GM03348 (cell line): ENCODE results near the gene TM4SF18.
"Not testable (repeated sequence)": the region's sequence is repeated elsewhere in the genome, so short reads cannot be mapped to it uniquely, and the experiment has no call there.

Experiments used
- DNase-seq: peaks from one replicate; pipeline ENCODE4 v3.0.0; 2012; ENCODE audit warnings: low spot score

The TM4SF18 gene, protein sequence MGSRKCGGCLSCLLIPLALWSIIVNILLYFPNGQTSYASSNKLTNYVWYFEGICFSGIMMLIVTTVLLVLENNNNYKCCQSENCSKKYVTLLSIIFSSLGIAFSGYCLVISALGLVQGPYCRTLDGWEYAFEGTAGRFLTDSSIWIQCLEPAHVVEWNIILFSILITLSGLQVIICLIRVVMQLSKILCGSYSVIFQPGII

DNA sequence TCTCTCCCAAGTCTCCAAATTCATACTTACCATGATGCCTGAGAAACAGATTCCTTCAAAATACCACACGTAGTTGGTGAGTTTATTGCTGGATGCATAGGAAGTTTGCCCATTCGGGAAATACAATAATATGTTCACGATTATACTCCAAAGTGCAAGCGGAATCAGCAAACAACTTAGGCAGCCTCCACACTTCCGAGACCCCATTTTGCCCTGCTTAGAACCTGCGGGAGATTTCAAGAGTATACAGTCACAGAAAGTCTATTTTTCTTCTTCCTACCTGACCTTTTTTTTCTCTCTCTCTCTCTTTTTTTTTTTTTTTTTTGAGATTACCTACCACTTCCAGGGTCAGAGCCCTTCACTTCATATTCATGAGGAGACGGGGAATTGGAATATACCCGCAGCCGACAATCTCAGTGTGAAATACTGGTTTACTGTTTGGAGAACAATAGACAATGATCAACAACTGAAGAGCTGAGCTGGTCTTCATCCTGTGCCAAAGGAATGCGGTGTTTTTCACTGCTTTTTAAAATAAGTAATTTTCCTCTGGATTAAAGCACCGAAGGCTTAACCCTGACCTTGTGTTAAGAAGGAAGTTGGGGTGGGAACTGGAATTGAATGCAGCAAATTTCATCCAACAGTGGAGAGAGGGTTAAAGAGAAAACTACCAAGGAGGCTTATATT is at the start of gene TM4SF18:
TM4SF18 (minus strand) TSS at position 461 of the 684 bp plus-strand sequence; CDS start at position 207, 254 bp downstream.
- DNase-seq, result no peak

DNA sequence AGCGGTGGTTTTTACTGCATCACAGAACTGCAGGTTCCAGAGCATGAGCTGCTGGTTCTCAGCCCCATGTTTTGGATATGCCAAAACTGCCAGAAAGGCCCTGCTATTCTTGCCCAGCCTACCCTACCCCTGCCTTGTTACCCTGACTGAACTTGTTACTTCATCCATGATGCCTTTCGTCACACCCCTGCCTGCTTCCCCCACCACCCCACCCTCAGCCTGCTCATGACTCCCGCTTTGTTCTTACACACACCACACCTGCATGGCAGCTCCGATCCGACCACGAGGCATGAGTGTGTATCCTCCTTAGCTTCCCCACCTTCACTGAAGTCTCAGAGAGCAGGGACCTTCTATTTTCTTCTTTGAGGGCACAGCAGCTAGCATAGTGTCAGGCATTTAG is 49.1 kb upstream of the TM4SF18 start:
- DNase-seq, result no peak

DNA sequence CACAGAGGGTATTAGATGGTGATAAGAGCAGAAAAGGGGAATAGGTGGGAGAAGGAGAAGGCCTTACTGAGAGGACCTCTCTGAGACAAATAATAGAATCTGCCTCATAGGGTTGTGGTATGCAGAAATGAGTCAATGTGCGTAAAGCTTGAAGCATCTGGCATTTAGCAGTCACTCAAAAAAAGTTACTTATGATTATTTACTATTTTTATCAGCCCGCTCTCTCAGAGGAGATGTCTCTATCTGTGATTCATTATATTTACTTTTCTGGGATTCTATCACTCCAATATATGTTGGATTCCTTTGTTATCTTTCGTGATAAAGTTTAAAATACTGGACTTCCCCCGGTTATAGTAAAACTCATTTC is 48.6 kb upstream of the TM4SF18 start:
- DNase-seq, result peak; percentile 64

DNA sequence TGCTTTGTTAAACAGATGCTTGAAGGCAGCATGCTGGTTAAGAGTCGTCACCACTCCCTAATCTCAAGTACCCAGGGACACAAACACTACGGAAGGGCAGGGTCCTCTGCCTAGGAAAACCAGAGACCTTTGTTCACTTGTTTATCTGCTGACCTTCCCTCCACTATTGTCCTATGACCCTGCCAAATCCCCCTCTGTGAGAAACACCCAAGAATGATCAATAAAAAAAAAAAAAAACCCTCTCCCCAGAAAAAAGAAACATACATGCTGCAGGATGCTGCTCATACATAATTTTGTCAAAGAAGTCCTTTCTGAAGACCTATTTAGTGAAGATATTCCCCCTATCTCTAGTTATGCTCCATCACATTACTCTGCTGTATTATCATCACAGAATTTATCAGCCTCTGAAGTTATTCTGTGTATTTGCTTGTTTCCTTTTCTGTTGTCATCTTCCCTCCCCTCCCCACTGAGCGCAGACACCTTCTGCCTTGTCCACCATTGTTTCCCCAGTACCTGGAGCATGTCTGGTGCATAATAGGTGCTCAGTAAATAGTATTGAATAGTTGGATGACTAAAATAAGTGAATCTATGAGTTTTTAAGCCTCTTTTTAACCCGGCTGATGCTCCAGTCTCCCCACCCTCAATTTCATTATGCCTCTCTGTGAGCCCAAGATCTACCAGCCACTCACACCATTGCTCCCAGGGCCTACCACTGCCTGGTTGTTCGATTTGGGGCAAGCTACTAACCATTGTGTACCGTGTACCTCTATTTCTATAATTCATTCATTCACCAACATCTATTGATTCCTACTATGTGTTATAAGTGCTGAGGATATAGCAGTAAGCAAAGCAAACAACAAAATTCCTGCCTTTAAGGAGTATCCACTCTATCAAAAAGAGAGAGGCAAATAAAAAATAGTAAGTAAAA is 48.0 kb upstream of the TM4SF18 start:
- DNase-seq, result no peak

DNA sequence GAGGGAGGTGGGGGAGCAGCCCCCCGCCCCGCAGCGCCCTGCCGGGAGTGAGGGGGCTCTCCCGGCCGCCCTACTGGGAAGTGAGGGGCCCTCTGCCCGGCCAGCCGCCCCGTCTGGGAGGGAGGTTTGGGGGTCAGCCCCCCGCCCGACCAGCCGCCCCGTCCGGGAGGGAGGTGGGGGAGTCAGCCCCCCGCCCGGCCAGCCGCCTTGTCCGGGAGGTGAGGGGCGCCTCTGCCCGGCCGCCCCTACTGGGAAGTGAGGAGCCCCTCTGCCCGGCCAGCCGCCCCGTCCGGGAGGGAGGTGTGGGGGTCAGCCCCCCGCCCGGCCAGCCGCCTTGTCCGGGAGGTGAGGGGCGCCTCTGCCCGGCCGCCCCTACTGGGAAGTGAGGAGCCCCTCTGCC is 46.8 kb upstream of the TM4SF18 start:
- not testable (repeated sequence) for DNase-seq

DNA sequence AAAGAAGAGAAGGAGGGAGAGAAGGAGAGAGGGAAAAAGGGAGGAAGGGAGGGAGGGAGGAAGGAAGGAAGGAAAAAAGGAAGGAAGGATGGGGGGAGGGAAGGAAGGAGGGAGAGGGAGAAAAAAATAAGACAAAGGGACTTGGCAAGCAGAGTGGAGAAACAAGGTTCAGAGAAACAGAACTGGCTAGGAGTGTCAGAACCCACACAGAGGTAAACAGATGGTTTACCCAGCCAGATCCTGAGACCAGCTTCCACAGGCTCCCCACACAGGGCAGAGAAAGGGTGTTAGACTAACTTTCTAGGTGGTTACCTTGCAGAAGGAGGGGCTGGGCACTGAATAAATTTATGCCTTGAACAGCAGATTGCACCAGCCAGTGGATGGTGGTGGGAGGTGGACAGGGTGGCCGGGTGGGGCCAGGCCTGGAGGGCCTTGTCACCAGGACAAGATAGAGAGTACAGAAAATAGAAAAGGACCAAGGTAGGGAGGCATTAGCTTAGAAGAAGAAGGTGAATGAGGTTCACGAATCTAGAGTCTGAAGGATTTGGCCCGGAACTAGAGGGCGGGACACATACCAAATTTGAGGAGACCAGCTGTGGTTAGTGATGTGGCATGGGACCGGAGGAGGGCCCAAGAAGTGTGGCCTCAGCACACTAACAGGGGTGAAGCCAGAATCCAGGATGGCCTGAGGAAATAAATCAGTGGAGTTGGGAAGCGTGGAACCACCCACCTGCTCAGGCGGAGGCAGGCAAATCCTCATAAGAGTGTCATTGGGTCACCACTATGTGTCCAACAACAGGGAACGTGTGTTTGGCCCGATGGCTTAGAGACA is 45.3 kb upstream of the TM4SF18 start:
- no peak for DNase-seq

DNA sequence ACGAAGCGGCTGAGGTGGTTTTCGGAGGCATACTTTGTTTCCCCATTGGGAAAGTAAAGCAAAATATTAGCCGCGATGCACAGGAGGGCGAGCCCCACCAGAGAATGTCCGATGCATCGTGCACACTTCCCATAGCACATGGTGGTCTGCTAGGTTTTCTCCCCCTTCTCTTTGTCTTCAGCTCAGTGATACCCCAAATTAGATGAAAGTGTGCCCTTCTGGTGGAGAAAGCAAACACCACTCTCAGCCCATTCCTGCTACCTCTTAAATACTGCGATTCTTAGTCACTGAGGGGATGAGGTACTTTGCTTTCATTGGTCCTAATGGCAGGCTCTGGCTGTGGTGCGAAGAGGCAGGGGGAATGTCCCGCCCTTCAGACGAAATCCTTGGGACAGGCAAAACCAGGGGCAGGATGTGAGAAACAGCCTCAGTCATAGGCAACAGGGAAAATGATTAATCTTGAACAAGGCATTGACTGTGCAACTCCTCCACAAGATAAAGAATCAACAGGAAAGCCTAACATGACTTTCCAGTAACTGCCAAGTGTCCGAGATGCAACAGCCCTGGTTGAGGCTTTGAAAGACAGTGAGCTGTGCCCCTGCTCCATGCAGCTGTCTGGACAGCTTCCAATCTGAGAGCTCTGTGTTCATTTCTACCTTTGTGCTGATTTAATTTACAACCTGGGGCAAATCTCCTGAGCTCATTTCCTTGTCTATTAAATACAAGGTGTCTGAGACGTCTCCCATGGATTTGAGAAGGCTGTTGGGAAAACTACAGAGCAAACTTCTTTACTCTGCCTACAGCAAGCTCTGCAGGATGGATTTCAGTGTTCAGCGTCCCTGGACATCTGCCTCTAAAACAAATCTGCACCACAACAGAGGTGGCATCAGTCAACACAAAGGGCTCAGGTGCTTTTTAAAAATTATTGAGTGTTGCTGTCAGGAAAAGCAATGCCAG is 44.2 kb upstream of the TM4SF18 start, which contains the start of gene TM4SF1:
TM4SF1 (minus strand) TSS at position 242 of the 957 bp plus-strand sequence; CDS start at position 140, 102 bp downstream.
- DNase-seq, result peak; percentile 49

DNA sequence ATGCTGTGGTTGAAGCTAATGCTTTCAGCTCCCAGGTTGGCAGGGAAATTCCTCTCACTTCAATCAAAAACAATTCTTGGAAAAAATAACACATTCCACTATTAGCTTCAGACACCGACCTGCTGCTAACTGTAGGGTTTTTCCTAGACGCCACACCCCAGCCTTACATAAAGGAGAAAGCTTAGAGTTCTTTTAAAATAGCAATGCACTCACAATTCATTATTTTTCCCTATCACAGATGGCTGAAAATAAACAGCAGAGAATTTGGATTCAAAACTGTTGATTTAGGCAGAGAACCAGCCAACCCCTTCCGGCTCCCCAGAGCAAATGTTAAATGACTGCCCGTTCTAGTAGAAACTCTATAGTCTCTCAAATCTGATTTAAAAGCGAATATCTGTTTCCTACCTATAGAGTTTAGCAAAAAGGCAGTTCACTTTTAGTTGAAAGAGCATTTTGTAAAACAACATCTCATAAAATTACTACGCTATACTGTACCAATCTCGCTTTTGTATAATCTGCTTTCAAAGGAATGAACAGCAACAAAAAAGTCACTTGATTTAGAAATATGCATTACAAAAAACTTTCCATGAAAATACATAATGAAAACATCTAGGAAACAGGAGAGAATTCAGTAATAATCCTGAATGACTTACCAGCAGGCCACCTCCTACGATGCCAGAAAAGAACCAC is 43.4 kb upstream of the TM4SF18 start:
- peak; percentile 42 for DNase-seq

DNA sequence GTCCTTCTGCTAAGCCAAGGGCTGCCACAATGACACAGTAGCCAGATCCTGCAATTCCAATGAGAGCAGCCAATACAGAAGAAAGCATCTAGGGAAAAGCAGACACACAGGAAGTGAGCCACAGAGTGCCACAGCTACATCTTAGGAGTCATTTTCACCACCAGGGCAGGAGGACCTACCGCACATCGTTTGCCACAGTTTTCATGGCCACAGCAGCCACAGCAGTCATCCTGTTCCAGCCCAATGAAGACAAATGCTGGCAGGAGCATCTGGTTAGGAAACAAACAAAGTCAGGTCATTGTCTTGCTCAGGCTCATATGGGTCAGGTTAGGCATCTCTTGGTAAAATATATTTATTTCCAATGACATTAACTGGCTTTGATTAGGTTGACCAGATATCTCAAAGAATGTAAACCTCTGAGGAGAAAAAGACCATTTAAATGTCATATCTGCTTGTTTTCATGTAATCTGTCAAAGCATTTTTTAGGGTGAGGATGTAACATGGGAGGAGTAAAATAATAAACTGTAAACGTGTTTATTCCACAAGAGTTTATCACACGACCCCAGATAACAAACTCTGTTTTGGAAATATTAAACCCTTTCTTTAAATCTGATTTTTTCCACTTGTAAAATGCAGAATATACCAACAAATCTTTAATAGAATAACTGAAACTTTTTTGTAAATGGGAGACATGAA is 42.2 kb upstream of the TM4SF18 start:
- no peak for DNase-seq

DNA sequence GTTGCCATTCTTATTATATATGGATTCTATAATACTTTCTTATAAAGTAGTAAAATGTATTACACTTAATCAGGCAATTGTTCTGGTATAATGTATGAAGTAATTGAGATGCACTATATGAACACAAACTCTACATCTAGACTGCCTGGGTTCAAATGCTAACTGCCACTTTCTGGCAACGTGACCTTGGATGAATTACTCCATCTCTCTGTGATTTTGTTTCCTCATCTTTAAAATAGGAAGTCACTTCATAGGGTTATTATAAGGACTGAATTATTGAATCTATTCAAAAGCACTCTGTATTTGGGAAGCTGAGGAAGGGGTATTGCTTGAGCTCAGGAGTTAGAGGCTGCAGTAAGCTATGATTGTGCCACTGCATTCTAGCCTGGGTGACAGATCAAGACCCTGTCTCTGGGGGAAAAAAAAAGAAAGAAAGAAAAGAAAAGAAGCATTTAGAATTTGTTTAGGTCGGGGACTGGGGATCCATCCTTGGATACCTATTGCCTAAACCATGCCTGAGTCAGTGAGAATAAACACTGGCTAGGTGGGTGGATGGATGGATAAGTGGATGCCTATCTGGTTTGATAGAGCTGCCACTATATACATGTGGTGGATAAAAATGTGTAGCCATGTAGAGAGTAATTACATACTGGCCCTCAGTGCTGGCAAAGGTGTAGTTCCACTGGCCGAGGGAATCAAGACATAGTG is 41.5 kb upstream of the TM4SF18 start:
- no peak for DNase-seq

DNA sequence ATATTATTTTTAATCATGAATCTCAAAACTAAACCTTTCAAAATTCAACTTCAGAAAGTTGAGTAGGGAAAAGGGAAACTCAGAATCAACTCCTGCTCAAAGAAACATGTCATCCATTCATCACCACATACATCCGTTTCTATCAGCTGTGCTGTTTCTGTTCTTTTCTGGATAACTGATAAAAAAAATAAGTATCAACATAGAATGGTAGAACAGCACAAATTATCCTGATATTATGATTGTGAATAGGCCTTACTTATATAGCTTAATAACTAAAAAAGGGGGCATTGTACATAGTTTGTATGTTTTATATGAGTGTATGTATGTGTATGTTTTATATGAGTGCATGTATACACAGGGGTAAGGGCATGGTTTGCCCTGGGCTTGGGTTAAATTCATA is 41.0 kb upstream of the TM4SF18 start:
- DNase-seq, result no peak

DNA sequence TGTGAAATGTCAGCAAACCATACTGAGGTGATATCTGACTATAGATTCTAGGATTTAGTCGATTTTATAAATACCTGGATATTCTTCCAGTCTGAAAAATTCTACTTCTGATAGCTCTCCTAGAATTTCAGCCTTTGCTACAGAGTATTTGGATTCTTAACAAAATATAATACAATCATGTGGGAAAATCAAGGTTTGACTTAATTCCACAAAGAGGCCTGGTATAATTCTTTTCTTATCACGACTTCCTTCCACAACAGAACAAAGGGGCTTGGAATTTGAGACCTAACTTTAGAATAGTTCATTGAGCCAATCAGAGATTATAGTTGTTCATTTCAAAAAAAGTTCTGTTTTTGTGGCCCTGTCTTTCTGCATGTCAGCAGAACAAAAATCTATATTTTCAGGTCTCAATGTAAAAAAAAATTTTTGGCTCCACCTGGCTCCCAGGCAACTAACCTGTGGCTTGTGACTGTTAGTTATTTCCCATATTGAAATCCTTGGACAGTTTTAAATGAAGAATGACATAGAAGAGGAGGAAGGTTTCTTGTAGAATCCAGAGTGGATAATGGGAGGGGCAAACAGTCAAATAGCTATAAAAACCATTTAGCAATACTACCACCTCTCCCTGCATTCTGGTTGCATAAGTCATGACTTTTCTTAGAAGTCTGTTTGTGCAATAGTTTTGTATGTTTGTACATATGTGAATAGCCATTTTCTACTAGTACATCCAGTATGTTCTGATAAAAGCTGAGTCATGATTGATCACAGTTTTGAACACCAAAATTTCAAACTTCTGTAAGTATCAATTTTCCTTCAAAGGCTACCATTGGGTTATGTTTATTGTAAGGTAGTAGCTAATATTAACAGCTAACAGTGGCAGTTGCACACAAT is 40.0 kb upstream of the TM4SF18 start:
- DNase-seq, result peak; percentile 73

DNA sequence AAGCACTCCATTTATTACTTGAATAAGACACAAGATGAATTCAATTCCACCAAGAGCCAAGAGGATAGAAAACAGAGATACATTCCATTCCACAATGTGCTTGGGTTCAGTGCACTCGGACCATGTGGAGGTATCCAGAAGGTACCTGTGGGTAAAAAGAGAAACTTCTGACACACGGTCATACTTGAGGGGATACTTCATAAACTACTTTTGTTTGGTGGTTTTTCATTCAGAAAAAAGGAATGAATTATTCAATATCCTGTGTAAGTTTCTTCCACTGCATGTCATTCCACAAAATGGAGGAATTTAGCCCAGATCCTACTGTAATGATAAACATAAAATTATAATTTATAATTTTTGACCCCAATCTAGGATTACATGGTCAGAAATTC is 38.3 kb upstream of the TM4SF18 start:
- no peak for DNase-seq

DNA sequence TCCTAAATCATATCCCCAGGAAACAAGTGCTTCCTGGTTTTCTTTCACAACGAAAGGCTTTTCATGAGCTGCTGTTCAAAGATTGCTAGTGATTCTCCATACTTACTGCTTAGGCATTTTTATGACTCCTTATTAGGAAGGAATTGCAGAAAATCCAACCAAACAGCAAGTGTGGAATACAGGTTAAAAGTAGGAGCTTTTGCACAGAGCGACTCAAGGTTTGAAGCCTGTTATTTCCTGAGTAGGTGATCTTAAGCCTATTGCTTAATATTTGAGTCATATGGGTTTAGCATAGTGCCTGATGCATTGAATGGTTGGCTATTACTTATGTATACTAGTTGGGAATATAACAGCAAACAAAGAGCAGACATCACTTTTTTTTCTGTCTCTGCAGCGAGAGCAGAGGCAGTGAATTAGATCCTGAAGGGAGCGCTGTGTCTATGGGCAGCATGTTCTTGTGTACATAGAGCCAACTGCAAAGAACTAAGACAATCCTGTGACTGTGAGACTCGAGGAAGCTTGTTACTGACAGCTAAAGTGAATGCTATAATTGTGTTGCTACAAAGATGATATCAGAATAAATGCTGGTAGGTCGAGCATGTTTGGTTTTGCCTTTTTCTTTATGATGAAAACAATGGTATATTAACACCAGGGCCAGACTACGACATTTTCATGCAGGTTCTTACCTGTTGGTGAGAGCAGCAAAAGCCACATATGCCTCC is 37.7 kb upstream of the TM4SF18 start:
- peak; percentile 39 for DNase-seq

DNA sequence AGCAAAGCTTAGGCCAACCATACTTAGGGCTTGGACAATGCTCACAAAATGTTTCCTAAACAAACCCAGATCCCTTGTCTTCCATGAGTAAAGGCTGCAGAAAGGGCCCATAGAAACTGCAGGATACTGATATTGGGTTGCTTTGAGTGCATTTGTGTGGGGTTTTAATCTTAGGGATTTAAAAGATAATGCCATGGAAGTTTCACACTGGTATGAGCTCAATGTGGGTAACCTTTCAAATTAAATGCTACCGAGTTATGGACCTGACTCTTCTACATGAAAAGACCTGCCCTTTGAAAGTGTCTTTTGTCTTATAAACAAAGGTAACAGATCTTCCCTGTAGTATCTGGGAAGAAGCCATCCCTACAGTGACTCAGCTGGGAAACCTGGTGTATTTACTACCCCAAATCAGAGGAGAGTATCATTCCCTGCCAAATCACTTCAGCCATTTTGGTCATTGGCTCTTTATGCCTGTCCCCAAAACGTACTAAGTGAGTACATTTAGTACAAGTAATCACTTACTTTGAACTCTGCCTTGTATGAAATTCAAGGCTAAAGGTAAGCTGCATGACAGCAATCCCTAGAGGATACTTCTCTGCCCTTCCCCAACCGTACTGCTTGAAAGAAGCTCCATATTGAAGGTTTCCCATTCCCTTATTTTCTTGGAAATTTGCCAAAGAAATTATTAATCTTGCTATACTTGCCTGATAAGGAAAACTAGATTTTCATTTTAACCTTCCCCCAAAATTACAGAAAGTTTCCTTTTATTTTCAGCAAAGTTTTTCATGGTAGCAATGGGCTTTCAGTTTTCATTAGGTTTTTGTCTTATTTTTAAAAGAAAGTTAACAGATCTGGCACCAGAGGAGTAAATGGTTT is 36.8 kb upstream of the TM4SF18 start:
- no peak for DNase-seq
